SIG-M5 (cell line): ENCODE data around the gene TRIM5.
"Not testable (repeated sequence)": the region's sequence is repeated elsewhere in the genome, so short reads cannot be mapped to it uniquely, and the experiment has no call there.

Experiments
- DNase-seq: peaks from one replicate; lab custom pipeline; 2025; lab: John Stamatoyannopoulos, UW

TRIM5 gene, protein sequence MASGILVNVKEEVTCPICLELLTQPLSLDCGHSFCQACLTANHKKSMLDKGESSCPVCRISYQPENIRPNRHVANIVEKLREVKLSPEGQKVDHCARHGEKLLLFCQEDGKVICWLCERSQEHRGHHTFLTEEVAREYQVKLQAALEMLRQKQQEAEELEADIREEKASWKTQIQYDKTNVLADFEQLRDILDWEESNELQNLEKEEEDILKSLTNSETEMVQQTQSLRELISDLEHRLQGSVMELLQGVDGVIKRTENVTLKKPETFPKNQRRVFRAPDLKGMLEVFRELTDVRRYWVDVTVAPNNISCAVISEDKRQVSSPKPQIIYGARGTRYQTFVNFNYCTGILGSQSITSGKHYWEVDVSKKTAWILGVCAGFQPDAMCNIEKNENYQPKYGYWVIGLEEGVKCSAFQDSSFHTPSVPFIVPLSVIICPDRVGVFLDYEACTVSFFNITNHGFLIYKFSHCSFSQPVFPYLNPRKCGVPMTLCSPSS

DNA sequence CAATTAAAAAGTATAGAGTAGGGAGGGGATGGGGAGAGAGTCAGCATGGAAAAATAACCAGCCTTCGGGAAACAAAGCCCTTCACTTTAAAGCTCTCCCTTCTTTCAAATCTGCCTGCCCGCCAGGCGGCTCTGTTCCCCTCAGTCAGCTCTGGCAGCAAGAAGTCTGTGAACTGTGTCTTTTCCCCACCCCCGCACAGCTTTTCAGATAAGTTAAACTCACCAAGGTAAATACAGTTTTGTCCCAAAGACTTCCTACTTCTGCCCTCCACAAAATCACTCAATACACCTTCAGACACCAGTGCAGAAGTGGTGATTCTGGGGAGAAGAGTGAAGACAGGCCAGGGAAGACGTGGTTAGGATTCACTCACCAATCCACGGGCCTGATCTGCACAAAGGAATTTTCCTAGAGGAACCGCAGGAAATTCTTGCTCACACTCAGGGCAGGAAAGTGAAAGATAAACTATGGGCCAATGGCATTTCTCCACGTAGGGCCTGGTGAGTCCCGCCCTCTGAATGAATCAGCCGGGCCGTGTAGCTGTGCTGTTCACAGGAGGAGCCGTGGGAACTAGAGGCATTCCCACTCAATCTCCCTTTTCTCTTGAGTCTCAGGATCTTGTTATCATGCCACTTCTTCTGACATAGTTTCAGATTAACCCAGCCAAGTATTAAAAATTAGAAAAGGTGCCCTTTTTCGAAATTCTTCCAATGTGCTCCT is at the start of gene TRIM5:
TRIM5 (minus strand) TSS at position 429 of the 717 bp plus-strand sequence. CDS start 4,897 bp downstream, outside the sequence.
- DNase-seq = peak; percentile 23

DNA sequence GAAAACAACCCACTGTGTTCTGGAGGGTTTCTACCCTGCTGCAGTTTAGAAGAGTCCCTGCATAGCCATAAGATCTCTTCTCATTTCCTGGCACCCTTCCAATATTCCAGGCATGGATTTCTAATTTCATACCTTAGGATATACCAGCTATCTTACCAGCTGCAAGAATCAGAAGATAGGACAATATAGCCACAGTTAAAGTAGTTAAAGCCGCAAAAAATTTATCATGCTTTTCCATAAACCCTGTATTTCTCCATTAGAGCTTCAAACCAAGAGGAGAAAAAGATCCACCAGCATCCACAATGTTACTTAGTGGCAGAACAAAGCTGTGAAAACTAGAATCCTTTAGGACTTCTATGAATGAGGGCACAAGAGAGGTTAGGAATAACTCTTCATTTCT is 42.8 kb upstream of the TRIM5 start:
- no peak for DNase-seq

DNA sequence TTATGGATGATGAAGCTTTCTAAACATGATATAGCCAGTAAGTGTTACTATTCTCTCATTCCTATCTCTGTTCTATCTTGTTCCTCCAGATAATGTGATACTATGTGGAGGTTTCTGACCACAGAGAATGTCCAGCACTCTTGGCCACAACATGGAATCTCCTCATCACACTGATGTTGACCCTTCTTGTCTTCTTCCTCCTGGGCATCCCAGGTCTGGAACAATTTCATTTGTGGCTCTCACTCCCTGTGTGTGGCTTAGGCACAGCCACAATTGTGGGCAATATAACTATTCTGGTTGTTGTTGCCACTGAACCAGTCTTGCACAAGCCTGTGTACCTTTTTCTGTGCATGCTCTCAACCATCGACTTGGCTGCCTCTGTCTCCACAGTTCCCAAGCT is 41.5 kb upstream of the TRIM5 start:
- no peak for DNase-seq

DNA sequence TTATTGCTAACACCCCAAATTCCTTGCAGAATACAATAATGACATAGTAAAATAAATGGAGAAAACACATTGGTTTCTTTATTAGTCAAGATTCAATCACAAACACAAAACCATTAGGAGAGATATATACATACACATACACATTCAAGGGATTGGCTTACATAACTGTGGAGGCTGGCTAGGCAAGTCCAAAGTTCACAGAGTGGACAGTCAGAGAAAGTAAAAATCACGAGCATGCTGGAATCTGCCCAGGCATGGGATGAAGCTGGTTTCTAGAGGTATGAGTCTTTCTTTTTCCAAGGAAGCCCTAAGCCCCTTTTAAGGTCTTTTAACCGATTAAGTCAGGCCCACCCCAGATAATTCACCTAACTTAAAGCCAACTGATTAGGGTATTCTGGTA is 37.7 kb upstream of the TRIM5 start:
- DNase-seq = no peak

DNA sequence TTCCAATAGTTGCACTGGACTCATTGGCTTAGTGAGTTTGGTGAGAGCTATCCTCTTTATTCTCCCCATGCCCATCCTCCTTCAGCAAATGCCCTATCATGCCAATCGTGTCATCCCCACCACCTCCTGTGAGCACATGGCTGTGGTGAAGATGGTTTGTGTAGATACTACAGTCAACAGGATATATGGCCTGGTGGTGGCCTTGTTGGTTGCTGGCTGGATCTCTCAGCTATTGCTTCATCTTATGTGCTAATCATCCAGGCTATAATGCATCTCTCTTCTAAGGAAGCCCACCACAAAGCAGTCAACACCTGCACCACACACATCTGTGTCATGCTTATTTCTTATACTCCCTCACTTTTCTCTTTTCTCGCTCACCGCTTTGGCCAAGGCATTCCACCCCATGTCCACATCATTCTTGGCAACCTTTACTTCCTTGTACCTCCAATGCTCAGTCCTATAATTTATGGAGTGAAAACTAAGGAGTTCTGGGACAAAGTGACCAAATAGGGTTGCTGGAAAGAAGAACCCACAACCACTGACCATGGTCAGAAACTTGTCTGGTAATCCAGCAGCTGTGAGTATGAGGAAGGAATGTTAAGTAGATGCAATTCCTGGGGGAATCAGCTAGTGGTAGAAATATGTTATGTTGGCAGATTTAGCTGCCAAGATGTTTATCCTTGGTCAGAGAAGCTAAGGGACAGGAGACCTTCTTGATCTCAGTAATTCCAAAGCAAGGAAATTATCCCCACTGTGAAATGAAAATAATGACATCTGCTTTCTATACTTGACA is 35.0 kb upstream of the TRIM5 start:
- no peak for DNase-seq

DNA sequence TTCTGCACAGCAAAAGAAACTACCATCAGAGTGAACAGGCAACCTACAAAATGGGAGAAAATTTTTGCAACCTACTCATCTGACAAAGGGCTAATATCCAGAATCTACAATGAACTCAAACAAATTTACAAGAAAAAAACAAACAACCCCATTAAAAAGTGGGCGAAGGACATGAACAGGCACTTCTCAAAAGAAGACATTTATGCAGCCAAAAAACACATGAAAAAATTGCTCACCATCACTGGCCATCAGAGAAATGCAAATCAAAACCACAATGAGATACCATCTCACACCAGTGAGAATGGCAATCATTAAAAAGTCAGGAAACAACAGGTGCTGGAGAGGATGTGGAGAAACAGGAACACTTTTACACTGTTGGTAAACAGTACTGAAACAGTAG is 31.6 kb upstream of the TRIM5 start:
- not testable (repeated sequence) for DNase-seq

DNA sequence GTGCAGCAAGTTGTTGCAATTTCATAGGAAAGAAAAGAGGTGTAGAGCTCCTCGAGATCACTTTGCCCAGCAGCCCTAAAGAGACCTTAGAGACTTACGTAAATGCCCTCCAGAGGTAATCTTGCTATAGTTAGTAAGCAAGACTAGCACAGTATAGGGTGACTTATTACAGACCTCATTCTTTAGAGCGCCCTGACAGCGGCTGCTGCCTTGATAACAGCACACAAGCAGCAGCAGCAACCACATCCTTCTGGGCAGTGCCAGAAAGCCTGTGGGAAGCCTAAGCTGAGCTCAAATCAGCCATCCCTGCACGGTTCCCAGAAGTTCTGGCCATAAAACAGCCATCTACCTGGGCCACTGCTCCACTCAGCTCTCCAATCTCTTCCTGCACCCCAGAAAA is 28.8 kb upstream of the TRIM5 start:
- no peak for DNase-seq

DNA sequence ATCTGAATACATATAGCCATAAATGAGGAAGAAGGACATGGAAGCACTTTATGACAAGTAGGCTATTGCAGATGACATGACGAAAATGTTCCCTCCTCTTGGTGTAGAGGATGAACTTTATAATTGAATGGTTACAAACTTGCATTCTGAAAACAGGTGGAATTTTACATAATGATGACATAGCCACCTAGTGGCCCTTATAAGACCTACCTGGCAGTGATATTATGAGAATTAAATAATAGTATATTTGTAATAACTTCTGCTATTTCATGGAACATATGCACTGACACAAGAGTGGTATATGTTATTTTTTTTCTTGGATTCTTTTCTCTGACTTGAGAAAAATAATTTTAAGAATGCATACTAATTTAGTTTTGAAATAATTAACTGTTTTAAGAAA is 27.6 kb upstream of the TRIM5 start:
- no peak for DNase-seq

DNA sequence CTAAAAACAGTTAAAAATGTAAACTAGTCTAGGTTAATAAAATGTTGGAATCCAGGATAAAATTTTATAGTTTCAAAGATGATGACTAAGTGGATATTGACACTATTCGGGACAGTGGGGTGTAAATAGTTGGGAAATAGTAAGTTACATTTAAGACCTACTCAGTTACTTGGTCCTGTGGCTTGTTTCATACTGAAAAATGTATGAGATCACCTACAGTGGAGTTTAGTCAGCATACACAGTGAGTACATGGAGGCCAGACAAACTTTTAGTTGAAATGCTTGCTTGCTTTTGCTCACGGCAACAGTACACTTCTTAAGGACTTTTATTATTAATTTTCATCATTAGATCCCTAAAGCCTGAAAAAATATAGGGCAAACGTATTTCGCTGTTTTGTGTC is 20.8 kb upstream of the TRIM5 start:
- no peak for DNase-seq

DNA sequence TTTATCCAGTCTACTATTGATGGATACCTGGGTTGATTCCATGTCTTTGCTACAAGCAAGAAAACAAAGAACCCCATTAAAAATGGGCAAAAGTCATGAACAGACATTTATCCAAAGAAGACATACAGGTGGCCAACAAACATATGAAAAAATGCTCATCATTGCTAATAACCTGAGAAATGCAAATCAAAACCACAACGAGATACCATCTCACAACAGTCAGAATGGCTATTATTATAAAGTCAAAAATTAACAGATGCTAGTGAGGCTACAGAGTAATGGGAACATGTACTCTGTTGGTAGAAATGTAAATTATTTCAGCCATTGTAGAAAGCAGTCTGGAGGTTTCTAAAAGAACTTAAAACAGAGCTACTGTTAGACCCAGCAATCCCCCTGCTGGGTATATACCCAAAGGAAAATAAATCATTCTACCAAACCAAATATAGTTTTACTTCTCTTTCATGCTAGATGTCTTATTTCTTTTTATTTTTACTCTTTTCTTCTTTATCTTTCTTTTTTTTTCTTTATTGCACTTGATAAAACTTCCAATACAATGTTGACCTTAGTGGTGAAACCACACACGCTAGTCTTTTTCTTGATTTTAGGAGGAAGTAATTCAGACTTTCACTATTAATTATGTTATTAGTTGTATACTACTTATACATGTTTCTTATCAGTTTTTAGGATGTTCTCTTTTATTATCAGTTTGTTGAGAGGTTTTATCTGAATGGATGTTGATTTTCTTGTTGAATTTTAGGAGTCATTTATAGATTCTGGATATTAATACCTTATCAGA is 19.1 kb upstream of the TRIM5 start:
- DNase-seq = no peak

DNA sequence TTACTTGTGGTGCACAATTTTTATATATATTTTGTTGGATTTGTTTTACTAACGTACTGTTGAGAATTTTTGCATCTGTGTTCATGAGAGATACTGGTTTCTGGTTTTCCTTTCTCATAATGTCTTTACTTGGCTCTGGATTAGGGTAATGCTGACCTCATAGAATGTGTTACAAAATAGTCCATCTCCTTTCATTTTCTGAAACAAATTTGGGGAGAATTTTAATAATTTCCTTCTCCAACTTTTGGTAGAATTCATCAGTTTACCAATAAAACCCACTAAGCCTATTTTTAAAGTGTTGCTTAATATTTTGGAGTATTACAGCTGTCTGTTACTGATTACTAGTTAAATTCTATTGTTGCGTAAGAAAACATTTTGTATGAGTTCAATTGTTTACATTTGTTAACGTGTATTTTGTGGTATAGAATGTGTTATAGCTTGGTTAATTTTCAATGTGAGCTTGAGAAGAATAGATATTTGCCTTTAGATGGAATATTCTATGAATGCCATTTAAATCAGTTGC is 16.2 kb upstream of the TRIM5 start:
- no peak for DNase-seq

DNA sequence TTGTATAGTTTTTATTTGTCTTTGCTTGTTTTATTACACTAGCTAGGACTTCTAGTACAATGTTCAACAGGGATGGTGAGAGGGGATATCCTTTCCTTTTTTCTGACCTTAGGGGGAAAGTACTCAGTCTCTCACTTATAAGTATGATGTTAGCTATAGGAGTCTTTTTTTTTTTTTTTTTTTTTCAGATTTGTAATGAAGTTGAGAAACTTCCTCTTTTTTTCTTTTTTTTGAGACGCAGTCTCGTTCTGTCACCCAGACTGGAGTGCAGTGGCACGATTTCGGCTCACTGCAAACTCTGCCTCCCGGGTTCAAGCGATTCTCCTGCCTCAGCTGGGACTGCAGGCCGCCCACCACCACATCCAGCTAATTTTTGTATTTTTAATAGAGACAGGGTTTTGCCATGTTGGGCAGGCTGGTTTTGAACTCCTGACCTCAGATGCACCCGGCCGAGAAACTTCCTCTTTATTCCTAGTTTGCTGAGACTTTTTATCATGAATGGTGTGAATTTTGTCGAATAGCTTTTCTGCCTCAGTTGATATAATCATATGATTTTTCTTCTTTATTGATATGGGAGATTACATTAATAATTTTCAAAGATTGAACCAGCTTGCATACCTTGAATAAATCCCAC is 15.7 kb upstream of the TRIM5 start:
- DNase-seq = peak; percentile 13

DNA sequence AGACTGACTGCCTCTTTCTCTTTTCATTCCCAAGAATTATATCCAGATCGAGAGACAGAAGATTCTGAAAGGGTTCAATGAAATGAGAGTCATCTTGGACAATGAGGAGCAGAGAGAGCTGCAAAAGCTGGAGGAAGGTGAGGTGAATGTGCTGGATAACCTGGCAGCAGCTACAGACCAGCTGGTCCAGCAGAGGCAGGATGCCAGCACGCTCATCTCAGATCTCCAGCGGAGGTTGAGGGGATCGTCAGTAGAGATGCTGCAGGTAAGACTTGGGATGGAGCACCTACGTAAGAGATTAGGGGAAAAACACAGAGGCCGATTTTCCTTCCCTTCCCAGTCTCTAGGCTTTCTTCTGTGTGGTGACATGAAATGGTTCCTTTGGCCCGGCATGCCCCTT is 13.4 kb upstream of the TRIM5 start:
- DNase-seq = no peak

DNA sequence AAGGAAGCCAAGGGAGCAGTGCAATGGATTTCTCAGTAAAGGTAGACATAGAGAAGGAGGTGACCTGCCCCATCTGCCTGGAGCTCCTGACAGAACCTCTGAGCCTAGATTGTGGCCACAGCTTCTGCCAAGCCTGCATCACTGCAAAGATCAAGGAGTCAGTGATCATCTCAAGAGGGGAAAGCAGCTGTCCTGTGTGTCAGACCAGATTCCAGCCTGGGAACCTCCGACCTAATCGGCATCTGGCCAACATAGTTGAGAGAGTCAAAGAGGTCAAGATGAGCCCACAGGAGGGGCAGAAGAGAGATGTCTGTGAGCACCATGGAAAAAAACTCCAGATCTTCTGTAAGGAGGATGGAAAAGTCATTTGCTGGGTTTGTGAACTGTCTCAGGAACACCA is 11.3 kb upstream of the TRIM5 start:
- no peak for DNase-seq

DNA sequence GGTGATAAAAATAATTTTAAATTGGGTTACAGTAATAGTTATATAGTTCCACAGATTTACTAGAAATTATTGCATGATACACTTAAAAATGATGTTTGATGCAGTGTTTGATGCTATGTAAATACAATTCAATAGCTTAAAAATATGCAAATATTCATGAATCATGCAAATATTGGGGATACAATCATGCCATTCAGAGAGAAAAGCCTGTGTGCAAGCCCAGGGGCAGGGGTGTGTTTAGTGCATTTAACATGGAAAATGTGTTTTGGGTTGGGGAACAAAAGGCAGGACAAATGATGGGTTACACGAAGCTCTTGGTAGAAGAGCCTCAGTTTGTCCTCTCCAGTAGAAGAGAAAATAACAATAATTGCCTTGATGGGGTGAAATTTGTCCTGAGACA is 10.7 kb upstream of the TRIM5 start:
- DNase-seq = no peak

DNA sequence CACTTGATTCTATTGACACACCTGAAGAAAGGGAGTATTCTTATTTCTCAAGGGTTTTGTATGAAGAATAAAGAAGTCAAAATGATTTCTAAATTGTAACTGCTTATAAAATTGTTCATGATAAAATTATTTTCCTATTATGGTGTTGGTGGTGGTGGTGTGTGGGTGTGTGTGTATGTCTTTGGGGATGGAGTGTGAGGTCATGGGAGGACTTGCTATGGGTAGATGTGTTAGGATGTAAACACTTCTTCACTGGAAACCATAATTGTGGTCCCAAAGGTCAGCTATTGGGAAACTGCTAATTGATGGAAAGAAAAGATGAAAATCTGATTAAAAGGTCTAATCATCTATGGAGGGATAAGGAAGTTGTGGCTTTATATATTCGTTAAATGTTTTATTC is 9.8 kb upstream of the TRIM5 start:
- DNase-seq = no peak

DNA sequence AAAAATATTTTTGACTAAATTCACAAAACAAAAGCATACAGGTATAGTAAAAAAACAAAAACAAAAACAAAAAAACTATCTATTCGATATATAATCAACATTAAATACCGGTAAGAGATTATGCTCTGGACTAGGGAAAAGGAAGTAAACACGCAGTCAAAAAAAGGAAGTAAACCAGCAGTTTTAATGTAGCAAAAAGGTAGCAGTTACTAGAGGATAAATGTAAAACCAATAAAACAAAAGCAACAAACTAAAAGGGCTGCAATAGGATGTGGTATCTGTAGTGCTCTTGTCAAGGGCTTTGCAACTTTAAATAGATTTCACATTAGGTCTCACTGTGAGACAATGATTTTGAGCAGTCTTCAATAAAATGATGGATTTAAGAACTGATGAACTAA is 7.1 kb upstream of the TRIM5 start:
- DNase-seq = no peak

DNA sequence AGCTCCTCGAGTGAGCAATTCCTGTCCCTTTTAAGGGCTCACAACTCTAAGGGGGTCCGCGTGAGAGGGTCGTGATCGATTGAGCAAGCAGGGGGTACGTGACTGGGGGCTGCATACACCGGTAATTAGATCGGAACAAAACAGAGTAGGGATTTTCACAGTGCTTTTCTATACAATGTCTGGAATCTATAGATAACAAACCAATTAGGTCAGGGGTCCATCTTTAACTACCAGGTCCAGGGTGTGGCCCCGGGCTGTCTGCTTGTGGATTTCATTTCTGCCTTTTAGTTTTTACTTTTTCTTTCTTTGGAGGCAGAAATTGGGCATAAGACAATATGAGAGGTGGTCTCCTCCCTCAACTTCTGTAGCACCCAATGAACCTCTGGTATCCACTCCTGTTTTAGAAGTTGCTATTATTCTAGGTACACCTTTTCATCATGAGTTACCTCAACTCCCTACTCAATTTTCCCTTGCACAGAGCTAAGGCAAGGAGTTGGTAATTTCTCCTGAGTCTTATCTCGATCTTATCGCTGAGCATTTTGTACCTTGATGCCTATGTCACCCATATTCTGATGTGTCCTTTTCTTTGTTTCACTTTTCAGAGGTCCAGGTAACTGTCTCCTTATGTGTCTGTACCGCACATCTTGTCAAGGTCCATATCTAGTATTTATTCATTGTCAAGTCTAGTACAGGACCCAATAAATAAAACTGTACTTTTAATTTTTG is 6.5 kb upstream of the TRIM5 start:
- not testable (repeated sequence) for DNase-seq

DNA sequence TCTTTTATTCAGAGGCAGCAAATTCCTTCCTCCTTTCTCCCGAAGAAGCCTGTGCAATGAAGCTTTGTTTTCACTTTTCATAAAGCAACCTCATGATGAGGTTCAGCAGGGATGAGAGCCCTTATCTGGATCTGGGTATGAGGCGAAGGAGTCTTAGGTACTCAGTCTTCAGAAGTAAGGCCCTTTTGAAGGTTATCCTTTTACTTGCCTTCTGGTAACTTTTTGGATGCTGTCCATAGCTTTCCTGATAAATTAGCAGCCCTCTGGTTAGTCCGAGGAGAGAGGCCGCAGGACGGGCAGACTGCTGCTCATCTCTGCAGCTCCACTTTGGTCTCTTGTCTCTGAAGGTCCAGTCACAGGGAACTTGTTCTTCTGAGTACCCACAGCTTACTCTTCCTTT is 5.9 kb upstream of the TRIM5 start:
- no peak for DNase-seq

DNA sequence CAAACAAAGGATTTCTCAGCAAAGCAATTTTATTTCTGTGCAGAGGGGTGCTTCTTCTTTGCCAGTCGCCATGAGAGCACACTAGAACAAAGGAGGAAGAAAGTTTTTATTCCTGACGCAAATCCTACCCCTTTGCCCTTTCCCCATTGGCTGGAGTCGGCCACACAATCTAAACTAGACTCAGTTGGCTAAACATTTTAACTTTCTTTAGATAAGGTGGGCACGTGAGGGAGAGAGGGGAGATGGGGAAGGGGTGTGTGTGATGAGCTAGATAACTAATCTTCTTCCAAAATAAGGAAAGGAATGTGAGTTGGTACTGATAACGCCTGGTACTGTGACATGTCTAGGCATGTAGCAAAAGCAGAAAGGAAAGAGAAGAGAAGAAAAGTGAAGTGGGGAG is 5.3 kb upstream of the TRIM5 start:
- no peak for DNase-seq
